ENCODE measurements around the gene YPEL1. TPM values are rescaled to one million over a fixed set of nuclear protein-coding genes. Genes with fewer than 3 reads are reported as not detected.
"Not testable (repeated sequence)": the region's sequence is repeated elsewhere in the genome, so short reads cannot be mapped to it uniquely, and the experiment has no call there.

The YPEL1 gene
- total RNA-seq, 4 donors from 2014 or later, result 6.3 to 43.1 (median 16.5) TPM

DNA sequence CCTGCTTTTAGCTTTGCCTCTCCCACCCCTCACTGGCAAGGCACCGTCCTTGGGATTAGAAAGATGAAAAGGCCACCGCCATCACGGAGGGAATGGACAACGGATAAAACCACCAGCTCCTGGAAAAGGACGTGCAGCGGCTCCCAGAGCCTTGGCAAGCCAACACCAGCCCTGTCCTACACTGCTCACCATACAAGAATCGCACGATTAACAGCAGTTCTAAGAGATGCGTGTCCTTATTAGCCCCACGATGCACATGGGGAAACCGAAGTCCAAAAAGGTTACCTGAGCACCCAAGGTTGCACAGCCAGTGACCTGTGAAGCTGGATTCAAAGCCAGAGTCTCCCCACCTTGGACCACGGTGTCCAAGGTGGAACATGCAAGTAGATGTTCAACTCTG lies 7.3 kb downstream of the YPEL1 start:
- no peak for DNase-seq (ENCODE audit: low spot score in 2 of 2)
- Histone ChIP-seq H3K36me3 (peaks cover 0 to 23% (median 0%) of the 10 kb centered on the region in 3 donors), H3K27ac (no peak overlapping the region)

GRCh38 chr22:21727768-21728167 lies 7.8 kb downstream of the YPEL1 start:
- H3K27me3 ChIP-seq, result no peaks in the 10 kb centered on the region
- H3K9me3 ChIP-seq, result no peaks in the 10 kb centered on the region
- TF ChIP-seq, protein P1, sequence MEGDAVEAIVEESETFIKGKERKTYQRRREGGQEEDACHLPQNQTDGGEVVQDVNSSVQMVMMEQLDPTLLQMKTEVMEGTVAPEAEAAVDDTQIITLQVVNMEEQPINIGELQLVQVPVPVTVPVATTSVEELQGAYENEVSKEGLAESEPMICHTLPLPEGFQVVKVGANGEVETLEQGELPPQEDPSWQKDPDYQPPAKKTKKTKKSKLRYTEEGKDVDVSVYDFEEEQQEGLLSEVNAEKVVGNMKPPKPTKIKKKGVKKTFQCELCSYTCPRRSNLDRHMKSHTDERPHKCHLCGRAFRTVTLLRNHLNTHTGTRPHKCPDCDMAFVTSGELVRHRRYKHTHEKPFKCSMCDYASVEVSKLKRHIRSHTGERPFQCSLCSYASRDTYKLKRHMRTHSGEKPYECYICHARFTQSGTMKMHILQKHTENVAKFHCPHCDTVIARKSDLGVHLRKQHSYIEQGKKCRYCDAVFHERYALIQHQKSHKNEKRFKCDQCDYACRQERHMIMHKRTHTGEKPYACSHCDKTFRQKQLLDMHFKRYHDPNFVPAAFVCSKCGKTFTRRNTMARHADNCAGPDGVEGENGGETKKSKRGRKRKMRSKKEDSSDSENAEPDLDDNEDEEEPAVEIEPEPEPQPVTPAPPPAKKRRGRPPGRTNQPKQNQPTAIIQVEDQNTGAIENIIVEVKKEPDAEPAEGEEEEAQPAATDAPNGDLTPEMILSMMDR (IDR thresholded peaks at IDR 0.05), result no peak
- TF ChIP-seq POLR2A (IDR thresholded peaks at IDR 0.05) (no peak), EP300 (IDR thresholded peaks at IDR 0.05) (no peak)
- H3K4me3 ChIP-seq, result no peak overlapping the region
- H3K27ac ChIP-seq, result no peak overlapping the region
- DNase-seq (ENCODE audit: low spot score in 2 of 2), result no peak
- no peaks in the 10 kb centered on the region for H3K4me1 ChIP-seq
- WGBS, 2 donors, result 94 to 96% methylated on average over 10 of the region's 10 CpGs
- H3K36me3 ChIP-seq, result peaks cover 0 to 23% (median 0%) of the 10 kb centered on the region in 3 donors

More for the DNA sequence above, 7.3 kb downstream of the YPEL1 start:
- Histone ChIP-seq H3K4me3 (no peak overlapping the region), H3K4me1 (no peaks in the 10 kb centered on the region), H3K9me3 (no peaks in the 10 kb centered on the region), H3K27me3 (no peaks in the 10 kb centered on the region)
- TF ChIP-seq POLR2A (IDR thresholded peaks at IDR 0.05) (no peak), EP300 (IDR thresholded peaks at IDR 0.05) (no peak)
- TF ChIP-seq, protein P1 (IDR thresholded peaks at IDR 0.05), result no peak
- WGBS, 2 donors, result 88 to 92% methylated on average over 12 of the region's 12 CpGs

DNA sequence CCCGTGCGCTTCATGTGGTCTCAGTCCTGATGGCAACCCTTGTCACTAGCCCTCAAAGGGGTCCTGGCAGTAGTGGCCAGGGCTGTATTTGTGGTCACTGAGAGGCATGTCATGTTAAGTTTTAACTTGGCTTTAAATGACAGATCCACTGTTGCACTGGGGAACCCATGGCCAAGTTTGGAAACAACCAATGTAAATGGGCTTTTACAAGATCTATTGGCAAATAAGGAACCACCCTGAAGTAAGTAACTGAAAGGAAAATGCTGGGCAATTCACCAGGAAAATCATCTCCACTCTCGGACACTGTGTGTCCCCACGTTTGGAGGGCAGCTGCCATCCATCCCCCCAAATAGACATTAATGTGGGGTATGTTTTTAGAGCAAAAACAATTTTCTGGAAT lies 8.4 kb downstream of the YPEL1 start:
- no peak for TF ChIP-seq EP300 (IDR thresholded peaks at IDR 0.05)
- TF ChIP-seq POLR2A (IDR thresholded peaks at IDR 0.05), result no peak
- TF ChIP-seq, protein P1 (IDR thresholded peaks at IDR 0.05), result no peak
- peaks cover 0 to 23% (median 0%) of the 10 kb centered on the region in 3 donors for H3K36me3 ChIP-seq
- 76 to 77% methylated on average over 4 of the region's 4 CpGs for WGBS, 2 donors

GRCh38 chr22:21726650-21727049 lies 8.9 kb downstream of the YPEL1 start:
- 52 to 68% methylated on average over 2 to 5 of the region's 5 CpGs for WGBS, 2 donors
- Histone ChIP-seq H3K4me1 (no peaks in the 10 kb centered on the region), H3K4me3 (no peak overlapping the region), H3K36me3 (peaks cover 0 to 23% (median 0%) of the 10 kb centered on the region in 3 donors), H3K9me3 (no peaks in the 10 kb centered on the region), H3K27me3 (no peaks in the 10 kb centered on the region), H3K27ac (no peak overlapping the region)
- TF ChIP-seq POLR2A (IDR thresholded peaks at IDR 0.05) (no peak), EP300 (IDR thresholded peaks at IDR 0.05) (no peak)
- TF ChIP-seq, protein P1 (IDR thresholded peaks at IDR 0.05), result no peak
- DNase-seq (ENCODE audit: low spot score in 2 of 2), result no peak

More for the DNA sequence above, 8.4 kb downstream of the YPEL1 start:
- Histone ChIP-seq H3K9me3 (no peaks in the 10 kb centered on the region), H3K27me3 (no peaks in the 10 kb centered on the region), H3K27ac (no peak overlapping the region), H3K4me1 (no peaks in the 10 kb centered on the region), H3K4me3 (no peak overlapping the region)
- no peak for DNase-seq (ENCODE audit: low spot score in 2 of 2)

- Histone ChIP-seq H3K27ac (no peak overlapping the region), H3K4me1 (no peaks in the 10 kb centered on the region), H3K4me3 (no peak overlapping the region), H3K27me3 (no peaks in the 10 kb centered on the region), H3K36me3 (peaks cover 0 to 23% (median 0%) of the 10 kb centered on the region in 3 donors), H3K9me3 (no peaks in the 10 kb centered on the region)
- TF ChIP-seq, protein P1 (IDR thresholded peaks at IDR 0.05), result no peak
- TF ChIP-seq POLR2A (IDR thresholded peaks at IDR 0.05) (no peak), EP300 (IDR thresholded peaks at IDR 0.05) (no peak)
- DNase-seq (ENCODE audit: low spot score in 2 of 2), result no peak
- WGBS, 2 donors, result 91 to 93% methylated on average over 13 to 19 of the region's 19 CpGs
Observed at GRCh38 chr22:21725956-21726649, 9.5 kb downstream of the YPEL1 start.

- not testable (repeated sequence) for DNase-seq (ENCODE audit: low spot score in 2 of 2); H3K27me3 ChIP-seq; H3K9me3 ChIP-seq; H3K4me1 ChIP-seq; H3K27ac ChIP-seq; H3K4me3 ChIP-seq
- 96 to 100% methylated on average over 3 of the region's 3 CpGs for WGBS, 2 donors
- H3K36me3 ChIP-seq, result peaks cover 0 to 15% (median 0%) of the 10 kb centered on the region in 3 donors
Observed at GRCh38 chr22:21724496-21724895, 11.1 kb downstream of the YPEL1 start.

GRCh38 chr22:21721195-21721852 lies 14.3 kb downstream of the YPEL1 start:
- DNase-seq (ENCODE audit: low spot score in 2 of 2); H3K27ac ChIP-seq; H3K27me3 ChIP-seq; H3K9me3 ChIP-seq; H3K4me3 ChIP-seq; H3K4me1 ChIP-seq; H3K36me3 ChIP-seq: not testable (repeated sequence)
- WGBS, 2 donors, result 93 to 96% methylated on average over 15 of the region's 15 CpGs
